Fibroblast of pulmonary artery (primary cell): ENCODE results near the gene USP30.
A peak's percentile ranks its signal among the peaks of the same experiment; 100 is the strongest.

Experiments
- DNase-seq: peaks from one replicate; pipeline ENCODE4 v3.0.0-alpha.2; 2010; ENCODE audit warnings: low read depth
- H3K4me3 ChIP-seq: replicated peaks from 2 replicates; pipeline ENCODE4 v1.5.1; 2011; ENCODE audit warnings: low read depth, mild to moderate bottlenecking, control low read depth, low read length, moderate library complexity
- CTCF ChIP-seq: IDR thresholded peaks from 2 replicates; pipeline ENCODE4 v1.5.1; 2011; ENCODE audit warnings: mild to moderate bottlenecking, control low read depth, low read length, inconsistent platforms; ENCODE audit errors: missing control alignments

The USP30 gene

DNA sequence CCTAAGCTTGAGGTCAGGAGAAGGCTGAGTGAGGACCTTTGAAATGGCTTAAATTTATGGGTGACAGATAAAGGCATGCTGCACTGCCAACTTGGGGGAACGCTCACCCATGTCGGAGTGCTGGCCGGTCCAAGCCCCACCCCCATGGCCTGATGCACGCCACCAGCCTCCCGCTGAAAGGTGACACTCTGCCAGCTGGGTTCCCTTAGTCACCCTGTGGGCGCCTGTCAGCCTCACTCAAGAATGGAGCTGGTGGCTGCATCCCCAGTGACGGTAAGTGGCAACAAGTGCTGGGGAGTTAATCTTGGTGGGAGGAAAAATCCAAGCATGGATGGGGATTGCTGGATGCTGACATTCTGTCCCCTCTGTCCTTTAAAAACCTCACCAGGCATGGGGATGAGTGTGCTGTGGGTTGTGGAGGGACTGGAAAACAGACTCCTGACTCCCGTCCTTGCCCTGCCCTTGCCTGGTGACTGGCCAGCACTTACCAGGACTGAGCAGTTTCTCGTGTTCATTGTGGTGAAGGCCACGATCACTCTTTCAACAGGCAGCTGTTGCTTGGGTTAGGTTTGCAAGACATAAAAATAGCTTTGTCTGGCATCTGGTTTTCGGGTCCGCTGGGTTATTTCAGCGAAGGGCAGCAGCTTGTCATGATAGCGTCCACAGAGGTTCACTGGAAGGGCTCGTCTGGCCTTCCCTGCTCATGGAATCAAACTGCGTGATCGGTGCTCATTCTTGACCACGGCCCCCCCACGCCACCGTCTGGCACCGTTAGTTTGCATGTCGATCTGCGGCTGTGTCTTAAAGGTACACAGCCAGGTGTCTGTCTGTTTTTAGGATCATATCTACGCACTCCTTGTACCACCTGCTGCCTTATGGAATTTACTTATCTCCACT lies 79.0 kb downstream of the USP30 start:
- no peak overlapping the region for H3K4me3 ChIP-seq

DNA sequence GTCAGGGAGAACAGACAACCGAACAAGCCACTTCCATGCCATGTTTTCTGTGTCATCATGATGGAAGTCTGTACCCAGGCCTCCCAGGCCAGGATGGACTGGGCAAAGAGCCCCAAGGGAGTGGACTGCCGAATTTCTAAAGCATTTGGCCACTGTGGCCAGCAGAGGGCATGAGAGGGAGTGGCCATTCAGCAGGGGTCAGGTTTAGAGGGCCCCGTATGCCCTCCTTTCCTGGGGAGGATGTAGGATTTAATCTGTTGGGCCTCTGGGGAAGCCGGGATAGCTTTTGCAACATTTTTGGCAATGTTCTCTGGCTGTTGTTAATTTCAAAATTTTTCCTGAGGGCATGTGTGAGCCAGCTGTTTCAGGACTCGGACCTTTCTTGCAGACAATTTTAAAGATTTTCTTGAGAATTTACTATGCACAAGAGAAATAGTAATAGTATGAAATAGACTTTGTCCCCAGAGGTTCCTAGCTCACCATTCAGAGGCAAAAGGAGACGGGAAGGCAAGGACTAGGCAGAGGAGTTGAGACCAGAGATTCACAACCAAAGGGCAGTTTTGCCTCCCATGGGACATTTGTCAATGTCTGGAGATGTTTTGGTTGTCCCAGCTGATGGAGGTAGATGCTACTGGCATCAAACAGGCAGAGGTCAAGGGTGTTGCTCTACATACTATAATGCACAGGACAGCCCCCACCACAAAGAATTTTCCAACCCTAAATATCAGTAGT lies 82.0 kb downstream of the USP30 start:
- no peak overlapping the region for H3K4me3 ChIP-seq
- peak; percentile 65 for TF ChIP-seq CTCF
- DNase-seq: peak; percentile 59

More for the DNA sequence above, 79.0 kb downstream of the USP30 start:
- no peak for TF ChIP-seq CTCF
- no peak for DNase-seq

DNA sequence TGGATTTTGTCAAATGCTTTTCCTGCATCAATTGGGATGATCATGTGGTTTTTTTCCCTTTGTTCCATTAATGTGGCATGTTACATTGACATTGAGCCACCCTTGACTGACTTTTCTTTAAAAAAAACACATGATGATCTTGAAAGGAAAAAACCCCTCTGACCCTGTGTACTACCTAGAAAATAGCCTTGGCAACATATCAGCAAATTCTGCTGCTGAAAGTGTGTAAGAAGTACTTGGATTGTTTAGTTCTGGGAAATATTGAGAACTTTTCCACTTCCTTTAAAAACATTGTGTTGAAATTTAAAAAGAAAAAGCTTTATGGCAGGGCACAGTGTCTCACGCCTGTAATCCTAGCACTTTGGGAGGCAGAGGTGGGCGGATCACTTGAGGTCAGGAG lies 84.7 kb downstream of the USP30 start:
- DNase-seq: no peak
- TF ChIP-seq CTCF: no peak
- H3K4me3 ChIP-seq: no peak overlapping the region
